ENCODE measurements around the gene AKT1.

The AKT1 gene

DNA sequence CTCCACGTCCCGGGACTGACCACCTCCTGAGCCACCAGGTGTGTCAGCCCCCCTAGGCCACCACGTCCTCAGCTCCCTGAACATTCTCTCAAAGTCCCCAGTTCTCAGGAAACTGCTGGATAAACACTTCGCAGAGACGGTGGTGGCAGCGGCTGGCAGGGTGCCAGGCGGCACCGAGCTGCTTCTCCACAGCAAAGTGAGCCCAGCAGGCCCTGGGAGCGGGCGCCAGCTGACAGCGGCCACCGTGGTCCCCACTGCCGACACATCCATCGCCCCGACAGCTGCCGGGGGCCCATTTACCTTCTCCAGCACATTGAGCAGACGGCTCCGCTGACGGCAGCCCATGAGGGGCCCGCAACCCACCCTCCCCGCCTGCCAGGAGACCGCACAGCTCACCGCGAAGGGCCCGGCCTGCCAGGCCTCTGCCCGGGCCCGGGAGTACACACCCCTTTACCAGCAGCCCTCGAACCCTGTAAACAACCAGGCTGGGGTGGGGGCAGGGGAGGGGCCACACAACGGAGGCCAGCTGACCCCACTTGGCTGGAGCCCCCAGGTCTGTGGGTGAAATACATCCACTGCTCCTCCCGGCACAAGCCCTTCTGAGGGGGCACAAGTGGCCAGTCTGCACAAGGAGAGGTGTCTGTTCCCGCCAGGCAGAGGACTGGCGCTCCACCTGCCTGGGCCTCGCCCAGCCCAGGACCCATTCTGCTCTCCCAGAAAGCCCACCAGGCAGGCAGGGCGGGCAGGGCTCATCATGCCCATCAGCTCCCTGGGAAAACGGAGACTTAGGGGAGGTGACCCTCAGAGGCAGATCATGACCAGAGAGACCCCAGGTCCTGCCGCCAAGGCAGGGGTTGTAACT lies 10.5 kb downstream of the AKT1 start:
- no peak for DNase-seq

GRCh38 chr14:104784218-104784568 lies 11.4 kb downstream of the AKT1 start:
- no peak for DNase-seq

- DNase-seq: no peak
These were observed 11.9 kb downstream of the AKT1 start for GRCh38 chr14:104783484-104784217.

DNA sequence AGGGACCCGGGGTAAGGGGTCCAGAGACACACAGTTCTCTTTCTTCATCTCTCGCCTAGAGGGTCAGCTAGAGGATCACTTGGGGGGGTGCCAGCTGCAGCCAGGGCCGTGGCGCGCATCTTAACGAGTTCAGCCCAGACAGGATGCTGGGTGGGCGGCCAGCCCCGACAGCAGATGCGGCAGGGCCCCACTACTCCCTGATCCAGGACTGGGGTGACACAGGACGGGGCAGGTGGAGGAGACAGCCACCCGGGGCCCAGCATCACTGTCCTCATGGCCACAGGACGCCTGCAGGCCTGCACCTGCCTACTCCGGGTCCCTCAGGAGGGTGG lies 12.8 kb downstream of the AKT1 start:
- DNase-seq: no peak

DNA sequence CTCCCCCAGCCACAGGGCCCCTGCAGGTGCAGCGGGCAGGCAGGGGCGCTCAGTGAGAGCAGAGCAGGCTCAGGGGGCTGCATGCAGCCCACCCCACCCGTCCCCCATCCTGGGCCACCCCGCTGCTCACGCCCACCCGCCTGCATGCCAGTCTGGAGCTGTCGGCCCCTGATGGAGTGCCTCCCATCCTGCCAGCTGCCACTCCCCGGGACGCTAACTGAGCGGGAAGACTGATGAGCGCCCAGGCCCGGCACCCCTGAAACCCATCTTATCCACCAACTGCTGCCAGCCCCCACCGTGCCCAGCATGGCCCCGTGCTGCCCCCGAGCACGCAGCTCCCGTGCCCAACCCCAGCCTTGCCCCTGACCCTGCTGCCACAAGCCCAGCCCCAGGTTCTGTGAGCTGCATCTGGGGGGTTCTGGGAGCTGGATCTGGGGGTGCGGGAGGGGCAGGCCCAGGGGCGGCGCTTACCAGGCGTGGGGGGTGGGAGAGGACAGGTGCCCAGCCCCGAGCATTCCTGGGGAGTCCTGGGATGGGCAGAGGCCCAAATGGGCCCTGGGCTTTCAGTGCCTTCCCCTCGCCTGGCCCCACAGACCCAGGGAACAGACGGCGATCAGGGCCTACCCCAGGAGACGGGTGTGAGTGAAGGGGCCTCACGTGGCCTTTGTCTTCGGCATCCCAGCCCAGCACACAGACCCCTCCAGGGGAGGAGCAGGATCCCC lies 13.3 kb downstream of the AKT1 start:
- DNase-seq: no peak

GRCh38 chr14:104781271-104782077 lies 14.1 kb downstream of the AKT1 start:
- DNase-seq: no peak

DNA sequence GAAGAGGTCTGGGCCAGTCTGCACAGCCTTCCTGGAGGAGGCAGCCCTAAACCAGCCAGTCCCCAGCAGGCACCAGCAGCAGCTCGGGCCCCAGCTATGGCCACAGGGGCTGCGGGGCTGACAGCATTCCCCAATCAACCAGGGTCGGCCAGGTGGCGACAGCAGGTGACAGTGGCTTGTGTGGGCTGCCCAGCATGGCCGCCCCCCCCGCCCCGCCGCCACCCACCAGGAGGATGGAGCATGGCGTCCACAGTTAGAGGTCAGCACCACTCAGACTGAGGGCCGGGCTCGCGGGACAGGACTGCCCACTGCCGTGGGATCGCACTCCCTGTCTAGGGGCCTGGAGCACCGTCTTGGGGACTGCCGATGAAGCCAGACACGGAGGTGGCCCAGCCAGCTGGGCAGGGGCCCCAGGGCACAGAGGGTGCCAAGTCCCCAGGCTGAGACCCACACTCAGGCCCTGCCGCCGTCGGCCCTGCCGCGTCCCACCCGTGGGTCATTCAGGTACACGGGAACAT lies 15.0 kb downstream of the AKT1 start:
- no peak for DNase-seq

DNA sequence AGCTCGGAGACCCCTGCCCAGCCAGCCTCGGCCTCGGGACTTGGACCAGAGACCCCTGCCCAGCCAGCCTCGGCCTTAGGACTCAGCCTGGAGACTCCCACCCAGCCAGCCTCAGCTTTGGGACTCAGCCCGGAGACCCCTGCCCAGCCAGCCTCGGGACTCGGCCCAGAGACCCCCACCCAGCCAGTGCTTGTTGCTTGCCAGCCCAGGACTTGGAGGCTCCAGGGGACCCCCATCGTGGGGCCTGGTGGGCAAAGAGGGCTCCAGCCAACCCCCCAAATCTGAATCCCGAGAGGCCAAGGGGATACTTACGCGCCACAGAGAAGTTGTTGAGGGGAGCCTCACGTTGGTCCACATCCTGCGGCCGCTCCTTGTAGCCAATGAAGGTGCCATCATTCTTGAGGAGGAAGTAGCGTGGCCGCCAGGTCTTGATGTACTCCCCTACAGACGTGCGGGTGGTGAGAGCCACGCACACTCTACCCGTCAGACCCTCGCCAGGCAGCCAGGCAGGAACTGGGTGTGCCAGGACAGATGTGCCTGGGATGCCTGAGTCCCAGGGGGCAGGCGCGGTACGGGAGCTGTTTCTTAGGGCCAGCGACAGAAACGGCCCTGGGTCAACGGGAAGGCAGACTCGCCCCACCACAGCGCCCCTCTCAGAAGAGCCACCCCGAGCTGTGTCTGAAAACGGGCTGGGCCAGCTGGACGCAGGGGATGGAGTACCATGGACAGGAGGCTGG lies 15.6 kb downstream of the AKT1 start:
- DNase-seq: no peak

GRCh38 chr14:104778694-104779331 lies 16.7 kb downstream of the AKT1 start:
- no peak for DNase-seq

DNA sequence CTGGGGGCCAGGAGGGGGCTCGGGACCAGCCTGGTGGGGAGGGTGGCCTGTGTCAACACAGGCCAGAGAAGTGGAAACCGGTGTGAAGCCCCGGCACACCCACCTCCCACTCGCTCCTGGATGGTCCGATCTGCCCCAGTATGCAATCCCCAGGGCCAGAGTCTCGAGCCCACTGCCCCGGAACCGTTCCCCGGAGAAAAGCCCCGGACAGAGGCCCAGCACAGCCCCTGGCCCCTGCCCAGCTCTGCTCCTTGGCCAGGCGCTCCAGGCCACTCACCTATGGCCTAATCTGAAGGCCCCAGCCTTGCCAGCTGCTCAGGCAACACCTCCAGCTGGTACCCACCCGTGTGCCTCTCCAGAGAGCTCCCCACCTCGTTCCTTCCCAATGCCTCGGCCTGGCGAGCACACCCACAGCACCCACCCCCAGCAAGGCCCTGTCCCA lies 17.7 kb downstream of the AKT1 start:
- DNase-seq: no peak

GRCh38 chr14:104776961-104777807 lies 18.4 kb downstream of the AKT1 start:
- DNase-seq: no peak

DNA sequence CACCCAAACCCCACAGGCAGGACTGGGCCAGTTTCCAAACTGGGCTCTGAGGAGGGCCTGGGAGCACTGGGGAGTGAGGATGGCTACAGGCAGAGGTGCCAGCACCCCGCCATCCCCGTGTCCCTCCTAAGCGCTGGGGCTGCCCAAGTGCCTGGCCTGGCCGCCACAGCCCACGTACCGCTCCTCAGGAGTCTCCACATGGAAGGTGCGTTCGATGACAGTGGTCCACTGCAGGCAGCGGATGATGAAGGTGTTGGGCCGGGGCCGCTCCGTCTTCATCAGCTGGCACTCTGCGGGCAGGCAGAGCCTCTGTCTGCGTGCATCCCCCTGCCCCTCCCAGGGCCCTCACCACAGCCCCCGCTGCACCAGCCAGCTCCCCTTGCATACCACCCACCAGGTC lies 19.1 kb downstream of the AKT1 start:
- no peak for DNase-seq

DNA sequence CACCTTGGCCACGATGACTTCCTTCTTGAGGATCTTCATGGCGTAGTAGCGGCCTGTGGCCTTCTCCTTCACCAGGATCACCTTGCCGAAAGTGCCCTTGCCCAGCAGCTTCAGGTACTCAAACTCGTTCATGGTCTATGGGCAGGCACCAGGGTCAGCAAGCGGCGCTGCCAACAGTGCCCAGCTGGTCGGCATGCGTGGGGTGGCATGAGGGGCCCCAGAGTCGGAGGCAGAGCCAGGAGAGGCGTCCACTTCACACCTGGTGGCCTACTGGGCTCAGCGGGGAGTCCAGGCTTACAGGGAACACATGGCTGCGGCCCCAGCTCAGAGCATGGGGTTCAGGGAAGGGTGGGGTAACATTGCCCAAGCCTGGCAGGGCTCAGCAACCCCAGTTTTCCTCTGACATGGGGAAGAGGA lies 20.5 kb downstream of the AKT1 start:
- DNase-seq: no peak

GRCh38 chr14:104774453-104775072 lies 21.0 kb downstream of the AKT1 start:
- DNase-seq: no peak

DNA sequence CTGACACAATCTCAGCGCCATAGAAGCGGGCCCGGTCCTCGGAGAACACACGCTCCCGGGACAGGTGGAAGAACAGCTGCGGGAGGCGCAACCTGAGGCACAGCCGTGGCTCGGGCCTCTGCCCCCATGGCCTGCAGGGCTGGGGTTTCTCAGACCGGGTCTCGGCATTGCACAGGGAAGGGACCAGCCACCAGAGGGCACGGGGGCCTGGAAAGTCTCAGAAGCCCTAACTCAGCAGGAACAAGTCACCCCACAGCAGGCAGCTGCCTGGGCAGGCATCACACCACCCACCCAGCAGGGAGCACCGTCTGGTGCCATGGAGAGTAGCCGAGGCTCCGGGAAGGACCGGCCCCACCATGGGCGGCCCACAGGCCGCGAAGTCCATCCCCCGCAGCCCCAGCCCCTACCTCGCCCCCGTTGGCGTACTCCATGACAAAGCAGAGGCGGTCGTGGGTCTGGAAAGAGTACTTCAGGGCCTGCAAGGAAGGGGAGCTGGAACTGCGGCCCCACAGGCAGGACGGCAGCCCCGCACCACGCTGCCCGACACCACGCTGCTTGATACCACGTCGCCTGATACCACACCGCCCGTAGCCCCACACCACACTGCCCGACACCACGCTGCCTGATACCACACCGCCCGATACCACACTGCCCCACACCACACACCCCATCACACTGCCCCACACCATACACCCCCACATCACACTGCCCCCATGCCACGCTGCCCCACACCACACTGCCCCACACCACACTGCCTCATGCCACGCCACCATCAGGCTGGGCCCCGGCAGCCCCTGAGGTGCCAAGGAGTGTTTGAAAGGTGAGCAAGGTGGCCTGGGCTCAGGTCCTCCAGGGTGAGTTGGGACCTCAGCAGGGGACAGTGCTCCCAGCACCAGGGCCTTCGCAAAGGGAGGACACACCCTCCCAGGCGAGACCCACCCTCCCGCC lies 21.8 kb downstream of the AKT1 start:
- no peak for DNase-seq

DNA sequence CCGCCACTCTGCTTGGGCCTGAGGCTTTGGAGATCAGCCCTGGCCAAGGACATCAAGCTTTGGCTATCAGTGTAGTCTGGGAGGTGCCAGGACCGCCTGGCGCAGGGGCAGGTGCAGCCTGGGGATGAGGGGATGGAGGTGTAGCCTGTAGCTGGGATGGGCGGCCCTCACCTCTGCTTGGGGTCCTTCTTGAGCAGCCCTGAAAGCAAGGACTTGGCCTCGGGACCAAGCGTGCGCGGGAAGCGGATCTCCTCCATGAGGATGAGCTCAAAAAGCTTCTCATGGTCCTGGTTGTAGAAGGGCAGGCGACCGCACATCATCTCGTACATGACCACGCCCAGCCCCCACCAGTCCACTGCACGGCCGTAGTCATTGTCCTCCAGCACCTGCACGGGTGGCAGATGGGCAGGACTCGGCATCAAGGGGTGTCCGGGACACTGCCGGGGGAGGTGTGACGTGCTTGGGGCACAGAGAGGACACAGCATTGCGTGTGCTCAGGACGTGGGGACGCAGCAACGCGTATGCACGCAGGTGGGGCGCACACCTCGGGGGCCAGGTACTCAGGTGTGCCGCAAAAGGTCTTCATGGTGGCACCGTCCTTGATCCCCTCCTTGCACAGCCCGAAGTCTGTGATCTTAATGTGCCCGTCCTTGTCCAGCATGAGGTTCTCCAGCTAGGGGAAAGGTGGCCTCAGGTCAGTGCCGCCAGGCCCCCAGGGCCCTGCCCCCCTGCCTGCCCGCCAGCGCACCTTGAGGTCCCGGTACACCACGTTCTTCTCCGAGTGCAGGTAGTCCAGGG lies 22.6 kb downstream of the AKT1 start:
- no peak for DNase-seq

- no peak for DNase-seq
These were observed 23.4 kb downstream of the AKT1 start for GRCh38 chr14:104771918-104772706.
